Mesangial cell (primary cell): ENCODE measurements around the gene MS4A13. TPM values are rescaled to one million over a fixed set of nuclear protein-coding genes. Genes with fewer than 3 reads are reported as not detected.

Experiments used
- total RNA-seq: library from RNA; depleted of rRNA; stranded (reverse); fragments of >200 nt; gene quantifications from 2 replicates; pipeline ENCODE4 v1.2.3, GENCODE V29; 2015

MS4A13 gene
- total RNA-seq = not detected in 2 replicates

GRCh38 chr11:60515144-60515855, at the start of gene MS4A13:
Gene MS4A13 (plus strand): TSS chr11:60515392. CDS start chr11:60518084, 2,692 bp downstream.

GRCh38 chr11:60492488-60493009, 22.6 kb upstream of the MS4A13 start, which contains the start of gene MS4A12:
Gene MS4A12 (plus strand): TSS chr11:60492778. CDS start chr11:60497319, 4,541 bp downstream.

Other genes with a start within 250 kb of the MS4A13 start
- gene MS4A4A, start 234.7 kb upstream of the MS4A13 start, total RNA-seq = not detected in 2 replicates
- gene MS4A6E, start 188.1 kb upstream of the MS4A13 start, total RNA-seq = not detected in 2 replicates
- not detected in 2 replicates for gene MS4A7, start 136.9 kb upstream of the MS4A13 start, total RNA-seq
- not detected in 2 replicates for gene MS4A14, start 118.9 kb upstream of the MS4A13 start, total RNA-seq
- gene MS4A5, start 85.8 kb upstream of the MS4A13 start, total RNA-seq = not detected in 2 replicates
- gene MS4A1, start 59.5 kb upstream of the MS4A13 start, total RNA-seq = not detected in 2 replicates
- not detected in 2 replicates for gene MS4A12, start 22.6 kb upstream of the MS4A13 start, total RNA-seq
- gene MS4A8, start 184.2 kb downstream of the MS4A13 start, total RNA-seq = not detected in 2 replicates
- gene MS4A18, start 209.3 kb downstream of the MS4A13 start, total RNA-seq = not detected in 2 replicates
- gene MS4A15, start 241.5 kb downstream of the MS4A13 start, total RNA-seq = not detected in 2 replicates